Endothelial cell of umbilical vein (primary cell): ENCODE measurements around the gene ZNF626.

Experiments
- POLR2A ChIP-seq: IDR thresholded peaks from 2 replicates; pipeline ENCODE4 v1.6.1; 2012; ENCODE audit warnings: low read depth, mild to moderate bottlenecking, control low read depth, low read length
- TF ChIP-seq, protein P1 (sequence below), 2 donors: IDR thresholded peaks; 1 replicate in 1 of 2; 2 replicates in 1 of 2; pipeline ENCODE4 v1.5.1; 2011; ENCODE audit warnings: low read length in 2 of 2, mild to moderate bottlenecking in 2 of 2, moderate library complexity in 2 of 2, control low read depth in 1 of 2, inconsistent platforms in 1 of 2, low read depth in 1 of 2; ENCODE audit not compliant: insufficient read depth in 1 of 2; ENCODE audit errors: extremely low read depth in 1 of 2

DNA sequence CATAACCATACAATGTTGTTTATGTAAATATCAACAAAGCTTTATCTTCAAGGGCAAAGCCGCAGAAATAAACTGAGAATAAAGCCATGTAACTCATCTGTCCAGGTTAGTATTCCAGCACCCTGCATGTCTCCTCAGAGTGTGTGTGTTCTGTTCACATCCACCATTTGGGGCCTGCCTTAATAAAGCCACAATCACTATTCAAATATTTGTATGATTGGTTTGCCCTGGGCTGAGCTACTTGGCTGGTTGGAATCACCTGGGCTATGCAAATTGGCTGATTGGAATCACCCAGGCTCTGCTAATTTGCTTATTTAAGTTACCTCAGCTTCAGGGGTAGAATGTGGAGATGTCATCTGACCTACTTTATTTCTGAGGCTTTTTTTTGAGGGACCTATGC lies 53.4 kb downstream of the ZNF626 start:
- TF ChIP-seq POLR2A = no peak
- TF ChIP-seq, protein P1, sequence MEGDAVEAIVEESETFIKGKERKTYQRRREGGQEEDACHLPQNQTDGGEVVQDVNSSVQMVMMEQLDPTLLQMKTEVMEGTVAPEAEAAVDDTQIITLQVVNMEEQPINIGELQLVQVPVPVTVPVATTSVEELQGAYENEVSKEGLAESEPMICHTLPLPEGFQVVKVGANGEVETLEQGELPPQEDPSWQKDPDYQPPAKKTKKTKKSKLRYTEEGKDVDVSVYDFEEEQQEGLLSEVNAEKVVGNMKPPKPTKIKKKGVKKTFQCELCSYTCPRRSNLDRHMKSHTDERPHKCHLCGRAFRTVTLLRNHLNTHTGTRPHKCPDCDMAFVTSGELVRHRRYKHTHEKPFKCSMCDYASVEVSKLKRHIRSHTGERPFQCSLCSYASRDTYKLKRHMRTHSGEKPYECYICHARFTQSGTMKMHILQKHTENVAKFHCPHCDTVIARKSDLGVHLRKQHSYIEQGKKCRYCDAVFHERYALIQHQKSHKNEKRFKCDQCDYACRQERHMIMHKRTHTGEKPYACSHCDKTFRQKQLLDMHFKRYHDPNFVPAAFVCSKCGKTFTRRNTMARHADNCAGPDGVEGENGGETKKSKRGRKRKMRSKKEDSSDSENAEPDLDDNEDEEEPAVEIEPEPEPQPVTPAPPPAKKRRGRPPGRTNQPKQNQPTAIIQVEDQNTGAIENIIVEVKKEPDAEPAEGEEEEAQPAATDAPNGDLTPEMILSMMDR (IDR thresholded peaks at IDR 0.05; ENCODE audit: extremely low read depth in 1 of 2, insufficient read depth in 1 of 2, low read depth in 1 of 2, low read length in 2 of 2) = no peak
